Measurements from ENCODE around the gene HABP4. TPM values are rescaled to one million over a fixed set of nuclear protein-coding genes. Genes with fewer than 3 reads are reported as not detected.

Gene HABP4
- total and polyA plus RNA-seq, 9 of the 15 experiments (the other 6 are each of a cell fraction or from before 2014, with no cell fraction given): 0.38 to 2.4 (median 1.9) TPM

- TF ChIP-seq, protein P1, sequence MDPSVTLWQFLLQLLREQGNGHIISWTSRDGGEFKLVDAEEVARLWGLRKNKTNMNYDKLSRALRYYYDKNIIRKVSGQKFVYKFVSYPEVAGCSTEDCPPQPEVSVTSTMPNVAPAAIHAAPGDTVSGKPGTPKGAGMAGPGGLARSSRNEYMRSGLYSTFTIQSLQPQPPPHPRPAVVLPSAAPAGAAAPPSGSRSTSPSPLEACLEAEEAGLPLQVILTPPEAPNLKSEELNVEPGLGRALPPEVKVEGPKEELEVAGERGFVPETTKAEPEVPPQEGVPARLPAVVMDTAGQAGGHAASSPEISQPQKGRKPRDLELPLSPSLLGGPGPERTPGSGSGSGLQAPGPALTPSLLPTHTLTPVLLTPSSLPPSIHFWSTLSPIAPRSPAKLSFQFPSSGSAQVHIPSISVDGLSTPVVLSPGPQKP (CRISPR knock-in tag; IDR thresholded peaks at IDR 0.05): no peak
- TF ChIP-seq RFX7 (CRISPR knock-in tag; IDR thresholded peaks at IDR 0.05): no peak
These were observed 34.6 kb downstream of the HABP4 start (continued) for GRCh38 chr9:96484521-96484931.

DNA sequence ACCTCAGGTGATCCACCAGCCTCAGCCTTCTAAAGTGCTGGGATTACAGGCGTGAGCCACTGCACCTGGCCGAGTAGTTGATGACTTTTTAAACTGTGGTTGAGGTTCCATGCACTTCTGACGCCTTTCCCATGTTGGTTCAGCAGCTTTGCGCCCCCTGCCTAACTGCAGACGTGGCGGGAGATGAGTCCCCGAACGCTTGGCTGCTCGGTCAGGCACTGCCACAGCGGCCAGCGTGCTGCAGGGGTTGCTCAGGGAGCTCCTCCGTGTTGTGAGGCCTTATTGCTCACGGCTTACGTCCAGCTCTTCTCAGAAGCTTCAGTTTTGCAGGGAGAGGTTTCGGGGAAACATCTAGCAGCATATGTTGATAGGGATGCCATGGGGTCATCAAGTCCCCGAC lies 35.3 kb downstream of the HABP4 start:
- no TSS peak for BruUV-seq (replicated peaks)
- CTCF ChIA-PET (ENCODE audit: low intra/inter-chr PET ratio): no interaction called here
- ATAC-seq (no peak), DNase-seq (ENCODE audit: extremely low read depth in 1 of 4, low spot score in 3 of 4) (no peak), FAIRE-seq (no peak)
- intact Hi-C loops (cut with micrococcal nuclease): no loop called here
- in situ Hi-C loops (cut with MboI): no loop called here
- peaks cover 0 to 3% of the 10 kb centered on the region in 2 experiments; a peak in 2 of 5 replicates for H3K4me1 ChIP-seq (replicated peaks in 1 of 2; ENCODE audit: control insufficient read depth in 2 of 2, insufficient read depth in 2 of 2, low read length in 2 of 2)
- H3K36me3 ChIP-seq (ENCODE audit: control insufficient read depth, insufficient read depth, low read length): no peaks in the 10 kb centered on the region
- no peak overlapping the region for H3K9ac ChIP-seq (ENCODE audit: insufficient read depth in 1 of 2, low read depth in 2 of 2, low read length in 2 of 2)
- no peaks in the 10 kb centered on the region for H3K79me2 ChIP-seq (ENCODE audit: control insufficient read depth, insufficient read depth, low read length)
- no peak overlapping the region for H3K4me2 ChIP-seq (ENCODE audit: insufficient read depth, low read length)
- no peaks in the 10 kb centered on the region for H3K9me3 ChIP-seq (replicated peaks; ENCODE audit: control insufficient read depth, insufficient read depth, low read depth, low read length)
- WGBS (ENCODE audit: insufficient coverage, low coverage, missing lambda C conversion rate): 50% methylated on average over 16 of the region's 16 CpGs
- no peaks in the 10 kb centered on the region; a peak in 1 of 5 replicates for H3K27me3 ChIP-seq (ENCODE audit: control insufficient read depth in 2 of 2, insufficient read depth in 2 of 2, low read length in 2 of 2)
- no peak overlapping the region for H3K27ac ChIP-seq (ENCODE audit: extremely low read depth, low read depth, low read length)
- no peak for TF ChIP-seq NR1H2 (CRISPR knock-in tag; IDR thresholded peaks at IDR 0.05)
- H3K4me3 ChIP-seq: no peak overlapping the region
- no peaks in the 10 kb centered on the region for H3K9me1 ChIP-seq (ENCODE audit: control insufficient read depth, insufficient read depth, low read length)
- no peak overlapping the region for H2AFZ ChIP-seq (ENCODE audit: low read depth, low read length)
- POLR2A ChIA-PET: interaction anchor here (0.6 to 0.7 kb wide), 2 partner anchors 27 to 388 kb away, joined by 3 read pairs; no protein-coding TSS in a partner anchor
- H4K20me1 ChIP-seq (replicated peaks; ENCODE audit: control insufficient read depth, insufficient read depth, low read length): no peaks in the 10 kb centered on the region
